Stimulated activated CD8-positive, alpha-beta memory T cell treated with anti-CD3 and anti-CD28 coated beads, Interleukin-15, amount 100 ng/mL, for 4 hours (primary cell): ENCODE results near the gene CFAP90.

Source experiments
- DNase-seq, 2 donors: peaks; one replicate each; pipeline ENCODE4 v3.0.0-alpha.2; 2020; ENCODE audit warnings: low read depth in 2 of 2

The CFAP90 gene

DNA sequence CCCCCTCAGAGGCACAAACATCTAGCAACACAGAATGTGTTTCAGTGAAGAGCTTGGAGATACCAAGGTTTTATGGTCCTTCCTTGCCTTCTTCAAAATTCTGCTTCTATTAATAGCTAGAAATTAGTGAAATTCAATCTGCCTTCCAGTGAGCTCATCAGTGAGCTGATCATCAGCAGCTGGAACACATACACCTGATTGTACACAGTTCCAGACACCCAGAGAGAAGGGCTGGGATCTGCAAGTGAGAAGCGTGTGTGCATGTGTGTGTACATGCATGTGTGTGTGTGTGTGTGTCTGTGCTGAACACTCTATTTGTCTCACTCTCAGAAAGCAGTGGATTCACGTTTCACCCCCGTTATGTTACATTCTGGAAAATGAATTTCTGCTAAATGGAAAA is 28.5 kb downstream of the CFAP90 start:
- DNase-seq: no peak

DNA sequence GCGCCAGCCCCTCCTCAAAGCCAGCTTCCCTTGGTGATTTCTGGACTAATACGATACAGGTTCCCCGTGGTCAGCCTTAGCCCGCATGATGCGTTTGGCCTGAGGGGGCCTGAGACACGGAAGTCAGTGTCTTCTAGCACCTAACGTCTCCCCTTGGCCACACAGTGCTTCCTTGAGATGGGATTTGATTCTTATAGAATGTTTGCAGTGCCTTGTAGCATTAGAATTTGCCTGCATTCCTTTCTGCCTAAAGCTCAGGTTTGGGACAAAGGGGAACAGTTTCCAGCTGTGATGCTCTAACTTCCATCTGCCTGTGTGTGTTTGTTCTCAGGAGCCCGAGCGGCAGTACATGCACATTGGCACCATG is 34.4 kb downstream of the CFAP90 start:
- DNase-seq: no peak

DNA sequence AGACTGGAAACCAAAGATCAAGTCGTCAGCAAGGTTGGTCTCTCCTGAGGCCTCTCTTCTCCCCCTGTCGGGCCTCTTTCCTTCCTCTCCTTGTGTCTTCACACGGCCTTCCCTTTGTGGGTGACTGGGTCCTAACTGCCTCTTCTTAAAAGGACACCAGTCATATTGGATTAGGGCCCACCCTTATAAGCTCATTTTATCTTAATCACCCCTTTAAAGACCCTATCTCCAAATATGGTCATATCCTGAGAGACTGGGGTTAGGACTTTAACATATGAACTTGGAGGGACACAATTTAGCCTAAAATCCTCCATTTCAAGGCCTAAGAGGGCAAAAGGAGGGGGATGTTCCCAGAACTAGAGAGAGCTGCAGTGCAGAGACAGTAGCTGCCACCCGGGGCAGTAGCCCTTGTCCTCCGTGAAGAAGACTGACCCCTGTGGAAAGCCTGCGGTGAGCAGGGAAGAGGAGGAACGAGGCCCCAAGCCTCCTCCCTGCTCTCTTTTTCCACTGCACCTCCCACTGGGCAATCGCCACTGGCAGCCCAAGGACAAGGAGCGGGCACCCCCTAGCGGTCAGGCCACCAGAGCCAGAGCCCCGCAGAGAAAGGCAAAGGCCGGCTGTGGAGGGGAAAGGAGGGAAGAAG is 34.9 kb downstream of the CFAP90 start:
- DNase-seq: peak; percentile 1 to 10

DNA sequence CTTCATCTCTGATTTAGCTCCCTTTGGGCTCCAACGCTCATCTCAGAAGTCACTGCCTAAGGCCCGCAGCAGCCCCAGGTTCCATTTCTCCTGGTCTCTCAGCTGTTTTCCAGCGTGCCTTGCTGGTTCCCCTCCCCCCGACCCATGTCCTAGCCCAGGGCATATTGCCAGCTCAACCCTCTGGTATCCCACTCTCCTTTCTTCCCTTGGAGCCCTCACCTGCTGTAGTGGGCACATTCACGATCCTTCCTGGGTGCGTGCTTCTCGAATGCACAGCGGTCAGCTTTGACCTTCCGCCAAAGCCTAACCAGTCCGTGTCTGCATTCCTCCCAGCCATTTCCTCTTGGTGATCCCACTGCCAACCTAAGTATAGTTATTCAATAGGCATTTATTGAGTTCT is 36.1 kb downstream of the CFAP90 start:
- DNase-seq: no peak

DNA sequence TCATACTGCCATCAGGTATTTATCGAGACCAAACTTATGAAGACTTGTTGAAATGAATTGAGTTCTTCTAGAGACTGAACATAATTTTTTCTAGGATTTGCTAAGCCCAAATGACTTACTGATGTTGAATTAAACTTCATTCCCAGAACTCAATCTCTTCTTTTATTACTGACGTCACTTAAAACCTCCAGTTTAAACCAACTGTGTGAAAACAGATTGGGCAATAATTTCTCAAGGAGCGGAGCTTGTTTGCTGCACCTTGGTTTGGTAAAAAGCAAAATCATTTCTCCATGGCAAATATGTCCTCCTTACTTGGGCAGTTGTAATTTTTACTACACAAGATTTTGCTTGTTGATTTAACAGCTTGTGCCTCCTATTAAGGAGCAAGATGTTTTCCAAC is 37.4 kb downstream of the CFAP90 start:
- DNase-seq: no peak

DNA sequence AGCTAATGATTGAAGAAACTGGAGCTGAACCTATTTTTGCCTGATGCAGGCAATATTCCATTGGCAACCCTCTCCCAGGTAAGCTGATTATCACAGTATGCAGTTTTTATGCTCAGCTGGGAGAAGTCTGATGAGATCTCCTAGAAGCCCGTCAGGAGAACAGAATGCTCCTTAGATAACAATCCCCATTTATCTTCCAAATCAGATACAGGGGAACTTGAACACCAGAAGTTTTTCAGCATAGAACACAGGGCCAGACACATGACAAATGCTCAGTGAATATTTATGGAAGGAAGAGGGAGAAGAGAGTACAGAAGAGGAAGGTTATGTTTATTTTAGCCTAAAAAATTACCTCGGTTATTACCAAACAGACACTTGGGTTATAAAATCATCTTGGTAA is 37.9 kb downstream of the CFAP90 start:
- no peak for DNase-seq

DNA sequence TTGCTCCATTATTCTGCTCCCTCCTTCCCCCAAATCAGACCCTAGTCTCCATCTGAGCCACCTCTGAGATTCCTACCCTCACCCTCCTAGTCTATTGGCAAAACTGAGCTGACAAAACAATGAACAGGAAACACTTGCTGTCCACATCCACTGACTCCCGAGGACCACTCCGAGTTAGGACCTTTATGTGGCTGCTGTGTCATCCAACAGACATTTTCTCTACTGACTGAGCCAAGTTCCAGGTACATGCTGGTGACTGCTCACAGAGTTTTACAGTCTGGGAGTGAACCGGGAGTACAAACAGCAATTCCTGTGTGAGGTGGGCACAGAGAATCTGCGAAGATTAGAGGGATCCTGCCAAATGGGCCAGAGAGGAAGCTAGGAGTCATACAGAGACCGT is 39.2 kb downstream of the CFAP90 start:
- no peak for DNase-seq

DNA sequence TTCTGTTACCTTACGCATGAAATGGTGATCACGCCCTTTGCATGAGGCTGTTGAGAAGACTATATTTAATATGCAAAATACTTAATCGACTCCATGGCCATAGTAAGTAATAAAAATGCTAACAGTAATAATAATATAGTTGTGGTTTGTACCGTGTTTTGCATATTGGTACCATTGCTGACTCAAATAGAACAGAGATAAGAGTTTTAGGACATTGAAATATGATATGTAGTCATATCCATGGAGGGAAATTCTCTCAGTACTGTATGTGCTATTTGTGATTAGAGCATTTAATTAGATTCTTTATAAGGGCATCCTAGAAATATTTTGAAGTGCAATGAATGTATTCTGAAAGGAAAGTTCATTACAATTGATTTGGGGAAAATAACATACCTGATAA is 41.9 kb downstream of the CFAP90 start:
- DNase-seq: no peak

DNA sequence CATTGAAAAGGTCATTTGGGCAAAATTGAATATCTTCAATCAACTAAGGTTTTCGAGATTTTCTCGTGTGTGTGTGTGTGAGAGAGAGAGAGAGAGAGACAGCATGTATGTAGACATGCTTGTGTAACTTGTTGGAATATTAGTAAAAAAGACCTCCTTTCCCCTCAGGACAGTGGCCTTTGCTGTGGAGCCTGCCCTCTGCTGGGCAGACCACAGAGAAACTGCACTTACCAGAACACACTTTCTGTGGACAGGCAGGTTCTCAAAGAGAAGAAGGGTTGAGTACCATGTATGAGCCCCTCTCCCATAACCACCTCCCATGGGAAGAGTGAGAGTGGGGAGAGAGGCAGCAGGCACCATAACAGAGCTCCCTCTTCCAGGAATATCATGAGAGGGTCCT is 45.6 kb downstream of the CFAP90 start:
- no peak for DNase-seq

DNA sequence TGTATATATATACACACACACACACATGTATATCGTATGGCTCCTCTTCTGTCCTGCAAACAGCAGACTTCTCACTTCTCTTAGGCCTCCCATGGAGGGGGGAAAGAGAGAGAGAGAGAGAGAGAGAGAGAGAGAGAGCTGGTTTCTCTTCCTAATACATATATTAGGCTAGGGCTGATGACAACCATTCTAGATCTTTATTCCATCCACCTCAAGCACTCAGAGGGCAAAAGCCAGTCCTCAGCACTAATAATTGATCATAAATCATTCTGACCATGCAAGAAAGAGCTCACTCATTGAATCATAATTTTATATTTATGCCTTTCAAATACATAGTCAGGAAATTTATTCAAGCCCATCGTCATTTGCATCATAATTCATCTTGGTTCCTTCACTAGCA is 47.0 kb downstream of the CFAP90 start:
- no peak for DNase-seq

DNA sequence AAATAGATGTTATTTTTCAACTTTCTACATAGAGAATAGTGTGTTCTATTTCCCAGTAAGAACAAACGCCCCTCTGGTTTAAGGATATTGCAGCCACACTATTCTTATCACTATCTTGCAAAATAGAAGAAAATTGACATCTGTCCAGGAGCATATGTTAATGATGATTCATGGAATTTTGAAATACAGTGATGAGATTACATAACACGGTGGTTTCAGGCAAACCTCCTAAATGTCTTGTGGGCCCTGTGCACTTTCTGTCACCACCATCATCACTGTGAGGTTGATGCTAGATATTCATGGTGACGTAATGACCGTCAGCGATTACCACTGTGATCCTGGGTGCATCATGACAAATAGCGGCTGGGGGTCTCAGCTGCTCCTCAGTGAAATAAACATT is 48.1 kb downstream of the CFAP90 start:
- DNase-seq: no peak

DNA sequence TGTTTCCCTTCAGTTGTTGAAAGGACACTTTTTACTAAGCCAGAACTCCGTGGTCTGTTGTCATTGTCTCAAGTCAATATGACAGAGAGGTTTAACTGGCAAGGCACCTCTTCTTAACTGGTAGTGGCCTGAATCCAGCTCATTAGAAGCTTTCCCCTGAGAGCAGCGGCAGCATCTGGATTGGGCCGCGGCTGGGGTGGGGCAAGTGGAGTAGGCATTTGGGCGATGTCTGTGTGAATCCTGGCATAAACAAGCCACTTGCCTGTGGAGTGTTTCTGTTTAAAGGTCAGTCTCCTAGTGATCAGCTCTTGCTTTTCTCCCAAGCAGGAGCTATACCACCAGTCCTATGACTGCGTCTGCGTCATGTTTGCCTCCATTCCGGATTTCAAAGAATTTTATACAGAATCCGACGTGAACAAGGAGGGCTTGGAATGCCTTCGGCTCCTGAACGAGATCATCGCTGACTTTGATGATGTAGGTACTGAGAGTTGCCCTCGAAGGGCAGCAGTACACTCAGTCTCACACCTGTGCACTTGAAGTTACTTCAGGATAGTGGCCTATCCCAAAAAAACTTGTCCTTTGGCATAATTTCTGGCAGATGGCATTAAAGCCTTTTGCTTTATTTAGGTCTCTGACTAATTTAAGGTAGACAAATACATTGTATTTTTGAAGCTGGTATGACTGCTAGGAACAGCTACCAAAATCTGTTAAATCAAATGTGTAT is 48.9 kb downstream of the CFAP90 start:
- no peak for DNase-seq

DNA sequence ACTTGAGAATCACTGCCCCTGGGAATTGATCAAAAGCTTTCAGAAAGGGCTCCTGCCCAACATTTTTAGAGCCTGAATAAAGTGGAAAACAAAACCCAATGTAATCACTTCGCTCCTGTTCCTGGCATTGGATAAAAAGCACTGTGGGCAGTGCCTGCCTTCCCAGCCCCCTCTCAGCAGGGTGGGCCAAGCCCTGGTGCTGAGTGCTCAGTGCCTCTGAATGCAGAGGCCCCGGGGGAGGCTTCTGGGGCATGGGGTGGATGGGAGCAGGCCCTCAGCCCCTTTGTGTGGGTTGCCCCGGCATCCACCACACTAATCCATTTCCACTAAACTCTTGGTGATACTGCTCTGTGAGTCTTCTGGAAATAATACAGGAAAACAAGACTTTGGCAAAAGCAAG is 55.6 kb downstream of the CFAP90 start:
- DNase-seq: no peak

DNA sequence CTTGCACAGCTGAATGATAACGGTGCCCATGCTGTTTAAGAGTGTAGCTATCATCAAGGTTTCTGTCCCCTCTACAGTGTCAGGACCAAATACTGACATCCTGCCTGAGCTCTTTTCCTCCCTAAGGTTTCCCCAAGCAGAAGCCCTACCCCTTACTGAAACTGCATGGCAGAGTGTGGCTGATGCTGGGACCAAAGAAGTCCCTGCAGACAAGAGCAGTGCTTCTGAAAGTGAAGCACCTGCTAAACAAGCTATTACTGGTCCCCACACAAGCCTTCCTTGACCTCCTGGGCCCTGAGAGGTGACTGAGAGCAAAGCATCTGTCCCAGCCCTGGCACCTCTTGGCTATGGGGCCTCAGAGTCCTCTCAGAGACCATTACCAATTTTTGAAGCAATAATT is 56.1 kb downstream of the CFAP90 start:
- no peak for DNase-seq

DNA sequence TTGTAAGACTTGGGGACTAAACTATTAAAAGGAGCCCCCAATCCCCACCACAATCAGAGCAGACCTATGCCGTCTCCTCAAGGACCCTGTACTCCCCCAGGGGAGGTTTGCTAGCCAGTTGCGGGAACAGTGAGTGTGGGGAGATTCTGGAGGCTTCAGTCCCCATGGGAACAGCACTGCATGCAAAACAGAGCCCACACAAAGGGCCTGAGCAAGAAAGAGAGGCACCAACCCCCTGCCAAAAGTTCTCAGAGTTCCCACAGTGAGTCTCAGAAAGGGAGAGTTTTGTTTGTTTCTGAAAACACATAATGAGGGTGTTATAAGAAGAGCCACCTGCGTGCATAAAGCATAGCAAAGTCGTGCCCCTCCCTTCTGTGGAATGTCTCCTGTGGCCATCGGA is 56.6 kb downstream of the CFAP90 start:
- DNase-seq: no peak

DNA sequence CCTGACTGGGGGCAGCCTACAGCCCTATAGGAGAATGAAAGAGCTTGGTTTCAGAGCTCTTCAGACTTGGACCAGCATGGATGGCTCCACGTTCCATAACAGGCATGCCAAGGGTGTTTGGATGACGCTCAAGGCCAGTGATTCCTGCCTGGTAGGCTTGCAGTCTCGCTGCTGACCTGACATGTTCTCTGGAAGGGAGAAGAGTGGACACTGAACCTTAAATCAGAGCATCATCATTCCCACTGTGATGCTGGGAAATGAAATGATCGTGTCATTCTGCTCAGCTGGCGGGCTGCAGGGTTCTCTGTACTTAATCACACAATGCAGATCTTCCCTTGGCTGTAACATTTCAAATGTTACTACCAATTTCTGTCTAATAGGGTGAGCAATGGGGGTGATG is 57.0 kb downstream of the CFAP90 start:
- no peak for DNase-seq

DNA sequence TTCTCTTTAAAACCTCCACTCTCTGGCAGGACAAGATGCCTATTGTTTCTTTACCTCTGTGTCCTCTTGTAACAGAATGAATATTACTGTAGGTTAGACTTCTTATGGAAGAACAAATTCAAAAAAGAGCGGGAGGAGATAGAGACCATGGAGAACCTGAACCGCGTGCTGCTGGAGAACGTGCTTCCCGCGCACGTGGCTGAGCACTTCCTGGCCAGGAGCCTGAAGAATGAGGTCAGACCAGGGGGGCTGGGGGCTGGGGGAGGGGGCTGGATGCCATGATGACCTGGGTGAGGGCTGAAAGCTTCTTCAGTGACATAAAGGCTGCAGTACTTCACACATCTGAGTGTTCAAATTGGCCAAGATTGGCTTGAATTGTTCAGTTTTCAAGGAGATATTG is 61.4 kb downstream of the CFAP90 start:
- DNase-seq: no peak

DNA sequence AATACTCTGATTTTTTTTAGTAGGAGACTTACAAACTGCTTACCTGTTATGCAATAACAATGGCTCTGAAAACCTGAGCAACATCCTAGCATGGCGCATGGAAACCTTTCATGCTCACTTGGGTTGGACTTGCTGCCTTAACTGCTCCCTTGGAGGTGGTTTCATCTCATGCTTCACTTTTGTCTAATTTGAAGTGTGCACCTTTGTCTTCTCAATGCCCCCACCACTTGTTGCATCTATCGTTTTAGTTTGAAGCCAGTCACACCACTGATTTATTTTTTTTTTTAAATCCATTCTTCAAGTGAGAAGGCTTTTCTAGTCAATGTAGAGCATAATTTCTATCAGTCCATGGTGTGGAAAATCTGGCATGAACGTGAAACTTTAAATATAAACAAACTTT is 63.2 kb downstream of the CFAP90 start:
- no peak for DNase-seq

DNA sequence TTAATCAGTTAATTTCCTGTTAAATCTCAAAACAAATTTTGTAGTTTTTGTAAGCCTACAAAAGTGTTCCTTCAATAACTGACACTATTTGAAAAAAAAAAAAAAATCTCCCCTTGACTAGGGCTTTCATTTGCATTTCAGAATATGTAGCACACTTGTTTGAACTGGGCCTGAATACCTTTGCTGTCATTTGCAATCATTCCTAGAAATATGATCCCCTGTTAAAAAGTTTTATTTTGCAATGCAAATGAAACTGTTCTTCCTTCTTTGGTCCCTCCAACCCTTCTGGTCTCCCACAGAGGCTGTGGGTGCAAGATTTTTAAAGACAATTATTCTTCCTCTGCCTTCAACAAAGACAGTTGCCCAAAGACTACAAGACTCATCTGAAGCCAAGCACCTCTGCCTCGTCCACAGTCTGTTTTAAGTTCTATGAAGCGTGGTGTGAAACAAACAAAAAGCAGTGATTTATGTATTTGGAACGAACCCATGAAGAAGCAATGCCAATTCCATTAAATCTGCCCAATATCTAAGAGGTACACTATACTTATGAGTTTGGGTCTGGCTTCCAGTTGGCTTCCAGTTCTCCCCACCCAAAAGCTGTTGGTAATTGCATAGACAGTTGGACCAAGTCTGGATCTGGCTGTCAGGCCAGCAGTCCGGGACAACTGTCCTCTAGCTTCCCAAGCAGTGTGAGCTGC is 66.1 kb downstream of the CFAP90 start:
- no peak for DNase-seq

DNA sequence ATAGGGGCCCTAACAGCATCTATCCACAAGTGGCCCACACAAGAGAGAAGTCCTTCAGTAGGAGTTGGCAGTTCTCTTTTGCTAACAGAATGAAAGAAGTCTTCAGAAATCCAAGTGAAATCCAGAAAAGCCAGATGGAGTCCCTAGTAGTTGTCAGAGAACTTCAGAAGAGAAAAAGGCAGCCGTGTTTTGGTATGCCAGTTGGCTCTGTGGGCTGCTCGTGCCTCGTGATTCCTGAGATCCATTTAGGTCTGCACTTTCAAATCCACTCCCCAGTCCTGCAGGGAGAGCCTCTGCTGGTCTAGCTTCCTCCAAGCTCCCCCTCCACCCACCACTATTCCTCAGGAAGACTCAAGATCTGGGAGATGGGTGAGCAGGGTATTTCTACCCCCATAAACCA is 69.0 kb downstream of the CFAP90 start:
- DNase-seq: no peak
